Pancreas (tissue), 10 donors: ENCODE measurements around the gene SAMD14. TPM values are rescaled to one million over a fixed set of nuclear protein-coding genes. Genes with fewer than 3 reads are reported as not detected.

Source experiments
- ATAC-seq, 4 donors: fragments of 200-7000 bp; cut with Tn5 transposase; one replicate each; pipeline versions ENCODE4 v1.8.0 to v1.9.1; 2020; ENCODE audit warnings: mild to moderate bottlenecking in 4 of 4, moderate library complexity in 4 of 4
- DNase-seq, 6 donors: peaks; one replicate each; pipeline ENCODE4 v3.0.0-alpha.2; 2020
- FAIRE-seq: peaks from 2 replicates; lab custom pipeline; 2012; peaks lifted over from hg19 to GRCh38; lab: Jason Lieb, UNC
- H3K27ac ChIP-seq, 4 donors: fragments of 200-600 bp; sonication (generic); 1 replicate in 3 of 4; 2 replicates in 1 of 4; pipeline versions ENCODE4 v1.5.0 to v1.8.0; 2020
- H3K27me3 ChIP-seq, 4 donors: fragments of 200-600 bp; one replicate each; pipeline ENCODE4 v1.8.0; 2021
- H3K36me3 ChIP-seq, 3 donors: fragments of 200-600 bp; sonication (generic) in 1 of 3; one replicate each; pipeline versions ENCODE4 v1.5.0 to v1.8.0; 2020 to 2021
- H3K4me1 ChIP-seq, 3 donors: fragments of 200-600 bp; one replicate each; pipeline ENCODE4 v1.8.0; 2021
- H3K4me3 ChIP-seq, 4 donors: fragments of 200-600 bp; sonication (generic) in 2 of 4; one replicate each; pipeline versions ENCODE4 v1.5.0 to v1.8.0; 2020 to 2021
- H3K9me3 ChIP-seq, 4 donors: fragments of 200-600 bp; one replicate each; pipeline ENCODE4 v1.8.0; 2021
- WGBS, 2 donors: extraction: QIAGEN DNeasy Blood & Tissue Kit; methylation state at CpG; one replicate each; pipeline ENCODE4 v1.1.7; 2013; 5-methylcytosine and 5-hydroxymethylcytosine counted together
- intact Hi-C, 3 donors: fragments of 100-400 bp; cut with DNase I; formaldehyde crosslinking; loops; one replicate each; pipeline versions ENCODE4 v1.11.1 to v1.14.2; 2022
- polyA plus RNA-seq, 2 donors: library from polyadenylated mRNA; stranded (reverse); fragments of 200-250 nt; gene quantifications; one replicate each; pipeline ENCODE4 v1.2.3, GENCODE V29; 2013
- total RNA-seq, 6 donors: library from RNA; stranded (reverse); fragmentation: NEBNext Ultra II Directional in 4 of 6; extraction: Animal tissue kit (Norgen Biotek cat#: 25700) in 4 of 6; gene quantifications; one replicate each; pipeline versions ENCODE4 v1.2.1 to v1.2.4, GENCODE V29; 2021 to 2023
- TF ChIP-seq, protein P1 (sequence below), 4 donors: fragments of 200-600 bp; sonication (generic) in 3 of 4; IDR thresholded peaks; one replicate each; pipeline versions ENCODE4 v1.5.0 to v1.8.0; 2021; ENCODE audit warnings: antibody characterized with exemption in 4 of 4
- donor health status: healthy with polysubstance abuse.
- donor health status: DM: no; HTN: no; CAD: no; lungs with moderate emphysema.
- donor health status: DM: no; HTN: no; CAD: no.
- donor health status: control.
- donor health status: control.
- donor health status: Bipolar disorder and iron deficiency.
- donor health status: DM: yes; HTN: yes; CAD: no.
- donor health status: DM: no; HTN: no; CAD: no.
- donor health status: DM: no; HTN: no; CAD: no.
- donor health status: DM: yes; HTN: yes; CAD: no.

The SAMD14 gene
- total and polyA plus RNA-seq, 8 donors, result 0.09 to 1.3 (median 0.61) TPM

DNA sequence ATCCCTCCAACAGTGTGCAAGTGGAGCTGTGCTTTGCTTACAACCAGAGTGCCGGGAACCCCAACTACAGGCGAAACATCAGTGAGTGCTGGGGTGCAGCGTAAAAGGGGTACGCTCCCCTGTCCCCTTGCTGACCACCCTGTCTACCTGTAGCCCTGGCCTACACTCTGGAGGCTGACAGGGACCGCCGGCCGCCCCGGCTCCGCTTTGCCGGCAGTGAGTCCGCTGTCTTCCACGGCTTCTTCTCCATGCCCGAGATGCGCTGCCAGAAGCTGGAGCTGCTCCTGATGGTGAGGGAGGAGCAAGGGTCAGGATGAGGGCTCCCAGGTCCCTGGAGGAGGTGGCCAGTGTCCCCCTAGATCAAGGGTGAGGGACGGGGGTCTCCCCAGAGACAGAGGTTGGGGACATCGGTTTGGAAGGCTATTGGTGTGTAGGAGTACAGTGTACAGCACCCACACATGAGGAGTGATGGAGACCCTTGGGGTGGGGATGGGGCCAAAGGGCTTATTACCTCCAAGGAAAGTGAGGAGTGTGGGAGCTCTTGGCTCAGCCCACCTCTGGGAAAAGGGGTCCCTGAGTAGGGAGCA, 54.4 kb downstream of the SAMD14 start:
- intact Hi-C loops, result no loop called here
- FAIRE-seq, result no peak
- peaks cover 0 to 66% (median 5%) of the 10 kb centered on the region in 3 donors for H3K36me3 ChIP-seq
- no peaks in the 10 kb centered on the region for H3K4me1 ChIP-seq
- peak in 1 of 6 donors; percentile 54 for DNase-seq
- no peak for ATAC-seq
- no peak overlapping the region for H3K4me3 ChIP-seq
- H3K27me3 ChIP-seq, result no peaks in the 10 kb centered on the region
- H3K27ac ChIP-seq, result no peak overlapping the region
- TF ChIP-seq, protein P1, sequence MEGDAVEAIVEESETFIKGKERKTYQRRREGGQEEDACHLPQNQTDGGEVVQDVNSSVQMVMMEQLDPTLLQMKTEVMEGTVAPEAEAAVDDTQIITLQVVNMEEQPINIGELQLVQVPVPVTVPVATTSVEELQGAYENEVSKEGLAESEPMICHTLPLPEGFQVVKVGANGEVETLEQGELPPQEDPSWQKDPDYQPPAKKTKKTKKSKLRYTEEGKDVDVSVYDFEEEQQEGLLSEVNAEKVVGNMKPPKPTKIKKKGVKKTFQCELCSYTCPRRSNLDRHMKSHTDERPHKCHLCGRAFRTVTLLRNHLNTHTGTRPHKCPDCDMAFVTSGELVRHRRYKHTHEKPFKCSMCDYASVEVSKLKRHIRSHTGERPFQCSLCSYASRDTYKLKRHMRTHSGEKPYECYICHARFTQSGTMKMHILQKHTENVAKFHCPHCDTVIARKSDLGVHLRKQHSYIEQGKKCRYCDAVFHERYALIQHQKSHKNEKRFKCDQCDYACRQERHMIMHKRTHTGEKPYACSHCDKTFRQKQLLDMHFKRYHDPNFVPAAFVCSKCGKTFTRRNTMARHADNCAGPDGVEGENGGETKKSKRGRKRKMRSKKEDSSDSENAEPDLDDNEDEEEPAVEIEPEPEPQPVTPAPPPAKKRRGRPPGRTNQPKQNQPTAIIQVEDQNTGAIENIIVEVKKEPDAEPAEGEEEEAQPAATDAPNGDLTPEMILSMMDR (IDR thresholded peaks at IDR 0.05), result no peak
- WGBS, 2 donors, result 94% methylated on average over 16 of the region's 16 CpGs
- H3K9me3 ChIP-seq, result no peaks in the 10 kb centered on the region

- H3K36me3 ChIP-seq, result peaks cover 0 to 57% (median 5%) of the 10 kb centered on the region in 3 donors
- H3K9me3 ChIP-seq, result no peaks in the 10 kb centered on the region
- intact Hi-C loops, result no loop called here
- FAIRE-seq, result no peak
- H3K27ac ChIP-seq, result no peak overlapping the region
- H3K4me3 ChIP-seq, result no peak overlapping the region
- DNase-seq, result no peak
- no peaks in the 10 kb centered on the region for H3K4me1 ChIP-seq
- TF ChIP-seq, protein P1 (IDR thresholded peaks at IDR 0.05), result no peak
- no peaks in the 10 kb centered on the region for H3K27me3 ChIP-seq
- 93 to 95% methylated on average over 6 of the region's 6 CpGs for WGBS, 2 donors
- no peak for ATAC-seq
Observed at GRCh38 chr17:50074227-50074626, 55.7 kb downstream of the SAMD14 start.

GRCh38 chr17:50072925-50073324, 57.0 kb downstream of the SAMD14 start:
- Histone ChIP-seq H3K9me3 (no peaks in the 10 kb centered on the region), H3K27me3 (no peaks in the 10 kb centered on the region), H3K27ac (no peak overlapping the region), H3K4me3 (no peak overlapping the region), H3K36me3 (peaks cover 0 to 46% (median 5%) of the 10 kb centered on the region in 3 donors), H3K4me1 (no peaks in the 10 kb centered on the region)
- FAIRE-seq (no peak), DNase-seq (no peak), ATAC-seq (no peak)
- 90 to 94% methylated on average over 1 of the region's 1 CpG for WGBS, 2 donors
- TF ChIP-seq, protein P1 (IDR thresholded peaks at IDR 0.05), result no peak
- intact Hi-C loops, result no loop called here

- H3K4me3 ChIP-seq, result no peak overlapping the region
- FAIRE-seq (no peak), ATAC-seq (no peak), DNase-seq (no peak)
- intact Hi-C loops, result no loop called here
- H3K27me3 ChIP-seq, result no peaks in the 10 kb centered on the region
- TF ChIP-seq, protein P1 (IDR thresholded peaks at IDR 0.05), result no peak
- WGBS, 2 donors, result 94 to 95% methylated on average over 3 of the region's 3 CpGs
- no peaks in the 10 kb centered on the region for H3K9me3 ChIP-seq
- no peaks in the 10 kb centered on the region for H3K4me1 ChIP-seq
- no peak overlapping the region for H3K27ac ChIP-seq
- H3K36me3 ChIP-seq, result peaks cover 0 to 38% (median 5%) of the 10 kb centered on the region in 3 donors
Observed at GRCh38 chr17:50072130-50072529, 57.8 kb downstream of the SAMD14 start.

DNA sequence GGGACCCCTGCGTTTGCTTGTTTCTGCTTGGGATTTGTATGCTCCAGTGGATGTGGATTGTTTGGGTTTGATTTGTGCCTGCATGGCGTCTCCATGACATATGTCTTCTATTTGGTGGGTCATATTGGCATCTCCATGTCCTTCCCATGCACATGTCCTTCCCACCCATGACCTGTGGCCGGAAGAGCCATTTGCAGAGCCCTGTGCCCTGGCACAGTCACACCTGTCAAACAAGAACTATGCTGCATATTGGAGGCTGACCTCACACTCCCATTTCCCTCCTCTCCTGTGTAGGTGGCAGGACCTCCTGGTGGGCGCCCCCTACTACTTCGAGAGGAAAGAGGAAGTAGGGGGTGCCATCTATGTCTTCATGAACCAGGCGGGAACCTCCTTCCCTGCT, 58.3 kb downstream of the SAMD14 start:
- FAIRE-seq, result no peak
- Histone ChIP-seq H3K36me3 (peaks cover 0 to 34% (median 5%) of the 10 kb centered on the region in 3 donors), H3K9me3 (no peaks in the 10 kb centered on the region)

More for the DNA sequence above, 58.3 kb downstream of the SAMD14 start:
- Histone ChIP-seq H3K4me3 (no peak overlapping the region), H3K27me3 (no peaks in the 10 kb centered on the region), H3K27ac (no peak overlapping the region), H3K4me1 (no peaks in the 10 kb centered on the region)
- TF ChIP-seq, protein P1 (IDR thresholded peaks at IDR 0.05), result no peak
- 80 to 95% methylated on average over 6 of the region's 6 CpGs for WGBS, 2 donors
- intact Hi-C loops, result no loop called here
- ATAC-seq (no peak), DNase-seq (no peak)
